AG04450 (cell line): Measurements from ENCODE around the gene DIAPH3. TPM values are rescaled to one million over a fixed set of nuclear protein-coding genes. Genes with fewer than 3 reads are reported as not detected.
A peak's percentile ranks its signal among the peaks of the same experiment; 100 is the strongest.

Source experiments
- CTCF ChIA-PET: fragments of 300-600, 350-600 bp; formaldehyde crosslinking; extraction: SDS; loops from one replicate; lab custom pipeline; 2022; ENCODE audit warnings: antibody characterized with exemption, inconsistent platforms; lab: Charles Lee
- POLR2A ChIA-PET: fragments of 350-600 bp; formaldehyde crosslinking; extraction: SDS; loops from one replicate; lab custom pipeline; 2021; ENCODE audit warnings: antibody characterized with exemption, inconsistent platforms; lab: Yijun Ruan, JAX
- DNase-seq: peaks from one replicate; pipeline ENCODE4 v3.0.0-alpha.2; 2011; ENCODE audit warnings: low read depth, low spot score
- H3K27ac ChIP-seq: one replicate; pipeline ENCODE4 v1.5.1; 2012; ENCODE audit warnings: low read depth, low read length, control low read depth
- H3K27me3 ChIP-seq: one replicate; pipeline ENCODE4 v1.6.0; 2012; ENCODE audit warnings: low read length; ENCODE audit not compliant: control insufficient read depth, insufficient read depth
- H3K4me3 ChIP-seq: 2 replicates; pipeline ENCODE4 v1.5.1; 2011; ENCODE audit warnings: mild to moderate bottlenecking, low read depth, low read length, control low read depth
- H3K9me3 ChIP-seq: 2 replicates; pipeline ENCODE4 v1.5.1; 2012; ENCODE audit warnings: low read length; ENCODE audit not compliant: control insufficient read depth, insufficient read depth
- polyA plus RNA-seq: library from polyadenylated mRNA; depleted of rRNA; stranded (reverse); fragments of >200 nt; gene quantifications from 2 replicates; pipeline ENCODE4 v1.2.3, GENCODE V29; 2011
- TF ChIP-seq, protein P1 (sequence below): IDR thresholded peaks from 2 replicates; pipeline ENCODE4 v1.5.1; 2011; ENCODE audit warnings: low read depth, low read length, control low read depth, inconsistent platforms

DIAPH3 gene
- polyA plus RNA-seq, 1 experiment = 11.7 TPM

DNA sequence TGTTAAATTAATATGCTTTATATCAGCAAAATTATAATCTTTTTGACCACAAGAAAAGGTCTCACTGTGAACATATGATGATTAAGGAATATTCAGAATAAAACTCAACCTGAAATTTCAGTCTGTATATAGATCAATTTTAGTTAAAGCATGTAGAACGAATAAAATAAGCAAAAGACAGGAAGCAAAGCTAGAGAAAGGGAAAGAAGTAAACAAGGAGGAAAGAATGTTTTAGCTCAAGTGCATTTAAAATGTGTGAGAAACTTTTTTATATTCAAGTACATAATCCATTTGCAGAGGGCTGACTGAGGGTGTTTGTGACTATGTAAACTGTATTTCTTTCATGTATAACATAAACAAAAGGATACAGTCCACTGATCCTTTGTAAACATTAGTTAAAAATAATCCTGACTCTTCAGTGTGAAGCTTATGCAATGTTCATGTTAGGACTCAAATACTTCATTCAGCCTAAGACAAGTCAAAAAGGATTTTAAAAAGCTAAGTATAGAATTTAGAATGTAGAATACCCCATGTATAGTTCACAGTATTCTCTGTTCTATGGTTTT lies 472.1 kb downstream of the DIAPH3 start:
- peak; percentile 7 for DNase-seq
- TF ChIP-seq, protein P1, sequence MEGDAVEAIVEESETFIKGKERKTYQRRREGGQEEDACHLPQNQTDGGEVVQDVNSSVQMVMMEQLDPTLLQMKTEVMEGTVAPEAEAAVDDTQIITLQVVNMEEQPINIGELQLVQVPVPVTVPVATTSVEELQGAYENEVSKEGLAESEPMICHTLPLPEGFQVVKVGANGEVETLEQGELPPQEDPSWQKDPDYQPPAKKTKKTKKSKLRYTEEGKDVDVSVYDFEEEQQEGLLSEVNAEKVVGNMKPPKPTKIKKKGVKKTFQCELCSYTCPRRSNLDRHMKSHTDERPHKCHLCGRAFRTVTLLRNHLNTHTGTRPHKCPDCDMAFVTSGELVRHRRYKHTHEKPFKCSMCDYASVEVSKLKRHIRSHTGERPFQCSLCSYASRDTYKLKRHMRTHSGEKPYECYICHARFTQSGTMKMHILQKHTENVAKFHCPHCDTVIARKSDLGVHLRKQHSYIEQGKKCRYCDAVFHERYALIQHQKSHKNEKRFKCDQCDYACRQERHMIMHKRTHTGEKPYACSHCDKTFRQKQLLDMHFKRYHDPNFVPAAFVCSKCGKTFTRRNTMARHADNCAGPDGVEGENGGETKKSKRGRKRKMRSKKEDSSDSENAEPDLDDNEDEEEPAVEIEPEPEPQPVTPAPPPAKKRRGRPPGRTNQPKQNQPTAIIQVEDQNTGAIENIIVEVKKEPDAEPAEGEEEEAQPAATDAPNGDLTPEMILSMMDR = no peak
- ChIA-PET POLR2A (interaction anchor here (0.7 kb wide), 1 partner anchor 739 kb away, joined by 5 read pairs; no protein-coding TSS in a partner anchor), CTCF (interaction anchor here (0.9 to 7.0 kb wide), 3 partner anchors 12 to 215 kb away, joined by 6 to 66 read pairs (median 10); no protein-coding TSS in a partner anchor)
- no peak overlapping the region for H3K27ac ChIP-seq
- no peak overlapping the region for H3K4me3 ChIP-seq
- H3K27me3 ChIP-seq = no peaks in the 10 kb centered on the region
- no peaks in the 10 kb centered on the region for H3K9me3 ChIP-seq

GRCh38 chr13:59690857-59691500 lies 472.7 kb downstream of the DIAPH3 start:
- Histone ChIP-seq H3K9me3 (no peaks in the 10 kb centered on the region), H3K4me3 (no peak overlapping the region), H3K27me3 (no peaks in the 10 kb centered on the region), H3K27ac (no peak overlapping the region)
- ChIA-PET CTCF (interaction anchor here (0.9 to 7.0 kb wide), 4 partner anchors 11 to 216 kb away, joined by 5 to 66 read pairs (median 8); no protein-coding TSS in a partner anchor), POLR2A (no interaction called here)
- no peak for DNase-seq
- TF ChIP-seq, protein P1 = no peak

DNA sequence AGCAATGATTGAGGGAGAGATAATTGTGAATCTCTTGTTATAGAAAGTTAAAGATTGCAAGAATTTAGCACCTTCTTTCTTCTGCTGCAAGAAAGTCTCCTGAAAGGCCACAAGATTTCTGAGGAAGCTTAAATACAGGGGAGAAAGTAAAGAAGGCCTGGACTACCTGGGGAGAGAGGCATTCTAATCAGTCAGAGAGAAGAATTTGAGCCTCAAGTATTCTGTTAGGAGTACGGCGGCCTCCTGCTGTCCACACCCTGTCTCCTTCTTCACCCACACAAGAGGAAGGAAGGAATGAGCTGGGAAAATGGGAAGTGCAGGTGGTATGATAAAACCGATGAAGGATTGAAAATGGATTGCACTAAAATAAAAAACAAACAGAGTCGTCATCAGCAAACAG lies 474.7 kb downstream of the DIAPH3 start:
- H3K4me3 ChIP-seq = no peak overlapping the region
- DNase-seq = no peak
- H3K27me3 ChIP-seq = no peaks in the 10 kb centered on the region
- no peaks in the 10 kb centered on the region for H3K9me3 ChIP-seq
- no peak overlapping the region for H3K27ac ChIP-seq
- POLR2A ChIA-PET = no interaction called here
- CTCF ChIA-PET = interaction anchor here (0.5 to 7.0 kb wide), 3 partner anchors 9 to 195 kb away, joined by 3 to 66 read pairs (median 6); no protein-coding TSS in a partner anchor
- TF ChIP-seq, protein P1 = no peak

DNA sequence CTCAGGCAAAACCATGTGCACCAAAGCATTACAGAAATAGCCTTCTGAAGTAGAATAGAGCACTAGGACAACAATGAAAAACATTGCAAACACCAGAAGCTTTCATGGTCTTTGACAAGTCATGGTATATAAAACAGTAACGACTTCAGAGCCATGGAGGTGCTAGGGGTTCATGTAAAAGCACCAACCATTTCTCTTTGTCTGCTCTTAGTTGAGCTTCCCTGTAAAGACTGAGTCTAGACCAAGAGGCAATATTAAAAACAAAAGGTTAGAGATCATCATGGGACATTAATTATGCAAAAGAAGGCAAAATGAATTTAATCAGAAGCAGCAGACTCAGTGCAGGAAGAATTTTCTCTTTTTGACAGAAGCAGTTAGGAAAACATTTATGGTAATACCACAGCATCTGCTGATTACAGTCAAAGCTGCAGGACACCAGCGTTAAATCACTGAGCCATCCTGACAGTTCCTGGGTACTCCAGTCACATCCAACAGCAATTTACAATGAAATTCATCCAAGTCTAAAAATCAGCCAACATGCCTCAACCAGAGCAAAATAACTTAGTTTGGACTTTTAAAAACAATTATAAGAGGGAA lies 476.8 kb downstream of the DIAPH3 start:
- ChIA-PET CTCF (interaction anchor here (0.6 to 13.1 kb wide), 4 partner anchors 7 to 127 kb away, joined by 3 to 196 read pairs (median 36); no protein-coding TSS in a partner anchor), POLR2A (no interaction called here)
- TF ChIP-seq, protein P1 = no peak
- no peaks in the 10 kb centered on the region for H3K27me3 ChIP-seq
- no peak overlapping the region for H3K27ac ChIP-seq
- DNase-seq = no peak
- H3K9me3 ChIP-seq = no peaks in the 10 kb centered on the region
- no peak overlapping the region for H3K4me3 ChIP-seq
